HepG2 (cell line): Measurements from ENCODE around the gene DLEC1. TPM values are rescaled to one million over a fixed set of nuclear protein-coding genes. Genes with fewer than 3 reads are reported as not detected.

Experiments
- HDAC1 ChIP-seq: sonication (generic); formaldehyde crosslinking; IDR thresholded peaks from 2 replicates; pipeline ENCODE4 v1.5.1; 2020; ENCODE audit warnings: mild to moderate bottlenecking, missing genetic modification reagents
- HOXA5 ChIP-seq: sonication (generic); formaldehyde crosslinking; IDR thresholded peaks from 2 replicates; pipeline ENCODE4 v1.4.0; 2020; ENCODE audit warnings: missing genetic modification reagents
- KDM6A ChIP-seq: IDR thresholded peaks from 2 replicates; pipeline ENCODE4 v1.6.1; 2016; ENCODE audit warnings: low read depth
- KLF15 ChIP-seq: sonication (generic); formaldehyde crosslinking; IDR thresholded peaks from 2 replicates; pipeline ENCODE4 v1.8.1; 2023; ENCODE audit warnings: borderline replicate concordance, mild to moderate bottlenecking, inconsistent platforms, missing genetic modification reagents, mixed read lengths
- NONO ChIP-seq, 2 experiments: fragments of 450-650 bp in 1 of 2; sonication (generic) in 1 of 2; formaldehyde crosslinking in 1 of 2; IDR thresholded peaks in 1 of 2; conservative IDR thresholded peaks in 1 of 2; 2 replicates each; pipeline versions ENCODE4 v1.6.1 to v1.8.0; 2017 to 2022; ENCODE audit warnings: mild to moderate bottlenecking in 1 of 2, missing genetic modification reagents in 1 of 2, moderate library complexity in 1 of 2
- PHF21A ChIP-seq: sonication (generic); formaldehyde crosslinking; IDR thresholded peaks from 2 replicates; pipeline ENCODE4 v1.5.0; 2020; ENCODE audit warnings: mild to moderate bottlenecking, missing genetic modification reagents
- POGZ ChIP-seq: sonication (generic); formaldehyde crosslinking; IDR thresholded peaks from 2 replicates; pipeline ENCODE4 v1.4.0; 2020; ENCODE audit warnings: mild to moderate bottlenecking, missing genetic modification reagents
- PRPF4 ChIP-seq: fragments of 200-400 bp; formaldehyde crosslinking; IDR thresholded peaks from 2 replicates; pipeline ENCODE4 v1.6.1; 2016; ENCODE audit warnings: low read length, low read depth; ENCODE audit not compliant: poor library complexity, severe bottlenecking
- RFX3 ChIP-seq: IDR thresholded peaks from 2 replicates; pipeline ENCODE4 v1.6.1; 2016; ENCODE audit warnings: missing biosample characterization, missing genetic modification reagents
- SIX1 ChIP-seq: sonication (generic); formaldehyde crosslinking; IDR thresholded peaks from 2 replicates; pipeline ENCODE4 v1.4.0; 2020; ENCODE audit warnings: missing genetic modification reagents, borderline replicate concordance
- SMYD3 ChIP-seq: sonication (generic); formaldehyde crosslinking; IDR thresholded peaks from 2 replicates; pipeline ENCODE4 v1.8.1; 2023; ENCODE audit warnings: mild to moderate bottlenecking, missing genetic modification reagents
- TCF7 ChIP-seq: sonication (generic); IDR thresholded peaks from 2 replicates; pipeline ENCODE4 v1.6.1; 2016; ENCODE audit warnings: antibody characterized with exemption, low read depth
- YY1 ChIP-seq: IDR thresholded peaks from 2 replicates; pipeline ENCODE4 v1.6.1; 2011; ENCODE audit warnings: low read length, low read depth, moderate library complexity, mild to moderate bottlenecking; ENCODE audit not compliant: insufficient read depth, insufficient replicate concordance
- ZNF354B ChIP-seq: sonication (generic); formaldehyde crosslinking; IDR thresholded peaks from 2 replicates; pipeline ENCODE4 v1.8.0; 2022; ENCODE audit warnings: mild to moderate bottlenecking, missing genetic modification reagents
- ZNF670 ChIP-seq: sonication (generic); formaldehyde crosslinking; IDR thresholded peaks from 2 replicates; pipeline ENCODE4 v1.8.0; 2022; ENCODE audit warnings: mild to moderate bottlenecking, missing genetic modification reagents, borderline replicate concordance
- ZNF746 ChIP-seq: sonication (generic); formaldehyde crosslinking; IDR thresholded peaks from 2 replicates; pipeline ENCODE4 v1.8.0; 2022; ENCODE audit warnings: mild to moderate bottlenecking, missing genetic modification reagents
- ZSCAN31 ChIP-seq: sonication (generic); formaldehyde crosslinking; IDR thresholded peaks from 2 replicates; pipeline ENCODE4 v1.5.0; 2020; ENCODE audit warnings: low read depth, mild to moderate bottlenecking, missing genetic modification reagents
- polyA plus RNA-seq, 8 experiments: library from polyadenylated mRNA; depleted of rRNA in 3 of 8; stranded (reverse) in 7 of 8; unstranded in 1 of 8; fragments of >200 nt; fragmentation: Illumina TruSeq in 4 of 8; extraction: Trizol in 4 of 8; gene quantifications; 2 replicates each; pipeline versions ENCODE4 v1.2.1 to v1.2.3, GENCODE V29; 2011 to 2016; ENCODE audit warnings: low read depth in 4 of 8, missing spikeins in 1 of 8, mixed read lengths in 1 of 8; ENCODE audit not compliant: insufficient read depth in 1 of 8
- total RNA-seq, 5 experiments: library from RNA; depleted of rRNA; stranded (reverse); fragments of >200 nt; fragmentation: Illumina TruSeq; extraction: Trizol; gene quantifications; 2 replicates each; pipeline ENCODE4 v1.2.3, GENCODE V29; 2016; ENCODE audit warnings: low read depth in 1 of 5
- TF ChIP-seq, protein P1 (sequence below): sonication (generic); formaldehyde crosslinking; IDR thresholded peaks from 2 replicates; pipeline ENCODE4 v1.8.1; 2023; ENCODE audit warnings: mild to moderate bottlenecking, missing genetic modification reagents, borderline replicate concordance
- TF ChIP-seq, protein P2 (sequence below): sonication (generic); formaldehyde crosslinking; IDR thresholded peaks from 2 replicates; pipeline ENCODE4 v1.4.0; 2020; ENCODE audit warnings: missing genetic modification reagents, low read depth, mild to moderate bottlenecking, borderline replicate concordance
- TF ChIP-seq, protein P3 (sequence below): sonication (generic); formaldehyde crosslinking; IDR thresholded peaks from 2 replicates; pipeline ENCODE4; 2020; ENCODE audit warnings: missing genetic modification reagents, mild to moderate bottlenecking, borderline replicate concordance
- TF ChIP-seq, protein P4 (sequence below): sonication (generic); formaldehyde crosslinking; IDR thresholded peaks from 2 replicates; pipeline ENCODE4 v1.5.1; 2020; ENCODE audit warnings: mild to moderate bottlenecking, moderate library complexity, missing genetic modification reagents
- TF ChIP-seq, protein P5 (sequence below): sonication (generic); IDR thresholded peaks from 2 replicates; pipeline ENCODE4 v1.6.1; 2016; ENCODE audit warnings: low read depth, borderline replicate concordance

DLEC1 gene
- total and polyA plus RNA-seq, 2 of the 13 experiments (the other 11 are each of a cell fraction or from before 2014, with no cell fraction given): 0.09 TPM; not detected in 1

DNA sequence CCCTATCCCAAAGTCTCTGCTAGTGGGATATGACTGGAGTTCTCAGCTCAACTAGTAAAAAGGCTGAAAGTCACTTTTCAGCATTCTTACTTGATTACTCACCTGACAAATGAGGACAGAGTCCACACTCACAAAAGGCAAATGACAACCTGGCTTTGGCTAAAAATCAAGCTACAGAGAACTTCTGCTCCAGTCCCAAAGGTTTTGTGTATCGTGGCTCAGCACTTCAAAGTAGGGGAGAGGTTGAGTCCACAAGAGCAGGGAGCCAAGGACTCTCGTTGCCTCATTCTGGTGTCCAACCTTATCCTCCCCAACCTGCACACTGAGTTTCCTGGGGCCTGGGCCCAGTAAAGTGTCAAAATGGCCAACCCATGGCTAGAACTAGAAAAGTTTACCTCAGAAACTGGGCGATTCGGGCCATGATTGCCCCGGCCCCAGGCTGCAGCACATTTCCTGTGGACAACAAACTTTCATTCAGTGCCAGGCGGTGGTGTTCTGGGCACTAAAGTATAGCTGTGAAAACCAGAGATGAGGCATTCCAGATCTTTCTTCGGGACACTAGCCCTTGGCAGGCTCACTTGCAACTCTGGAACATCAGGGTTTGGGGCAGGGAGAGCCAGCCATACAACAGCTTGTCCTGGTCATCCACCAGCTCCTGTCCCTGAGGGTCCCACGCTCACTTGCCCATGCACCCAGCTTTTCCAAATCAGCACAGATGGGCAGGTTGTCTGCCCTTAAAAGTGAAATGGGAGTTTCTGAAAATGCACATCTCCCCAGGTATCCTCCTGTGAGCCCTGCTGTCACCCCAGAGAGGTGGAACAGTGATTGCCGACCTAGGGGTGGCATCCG is 94.8 kb downstream of the DLEC1 start (continued):
- TF ChIP-seq, protein P1, sequence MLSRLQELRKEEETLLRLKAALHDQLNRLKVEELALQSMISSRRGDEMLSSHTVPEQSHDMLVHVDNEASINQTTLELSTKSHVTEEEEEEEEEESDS (CRISPR knock-in tag): 0 out of 2 replicates have a peak, but pooled peaks have one; percentile 78
- peak; percentile 70; the same call in 1 of the 2 replicates for TF ChIP-seq ZNF354B
- no peak for TF ChIP-seq RFX3 (CRISPR knock-in tag)
- TF ChIP-seq PHF21A (CRISPR knock-in tag): peak; percentile 85; the same call in 1 of the 2 replicates
- TF ChIP-seq KDM6A: peak; percentile 96
- TF ChIP-seq HOXA5: peak; percentile 50; the same call in 1 of the 2 replicates
- TF ChIP-seq, protein P2, sequence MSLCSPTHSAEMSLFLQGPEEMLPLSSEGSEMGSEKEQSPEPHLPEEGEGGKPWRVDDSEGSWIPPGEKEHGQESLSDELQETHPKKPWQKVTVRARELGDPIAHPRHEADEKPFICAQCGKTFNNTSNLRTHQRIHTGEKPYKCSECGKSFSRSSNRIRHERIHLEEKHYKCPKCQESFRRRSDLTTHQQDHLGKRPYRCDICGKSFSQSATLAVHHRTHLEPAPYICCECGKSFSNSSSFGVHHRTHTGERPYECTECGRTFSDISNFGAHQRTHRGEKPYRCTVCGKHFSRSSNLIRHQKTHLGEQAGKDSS (CRISPR knock-in tag): peak; percentile 82; the same call in 1 of the 2 replicates
- TF ChIP-seq ZNF670 (CRISPR knock-in tag): no peak
- peak; percentile 92 for TF ChIP-seq TCF7
- TF ChIP-seq ZNF746 (CRISPR knock-in tag): peak; percentile 88
- TF ChIP-seq, protein P3, sequence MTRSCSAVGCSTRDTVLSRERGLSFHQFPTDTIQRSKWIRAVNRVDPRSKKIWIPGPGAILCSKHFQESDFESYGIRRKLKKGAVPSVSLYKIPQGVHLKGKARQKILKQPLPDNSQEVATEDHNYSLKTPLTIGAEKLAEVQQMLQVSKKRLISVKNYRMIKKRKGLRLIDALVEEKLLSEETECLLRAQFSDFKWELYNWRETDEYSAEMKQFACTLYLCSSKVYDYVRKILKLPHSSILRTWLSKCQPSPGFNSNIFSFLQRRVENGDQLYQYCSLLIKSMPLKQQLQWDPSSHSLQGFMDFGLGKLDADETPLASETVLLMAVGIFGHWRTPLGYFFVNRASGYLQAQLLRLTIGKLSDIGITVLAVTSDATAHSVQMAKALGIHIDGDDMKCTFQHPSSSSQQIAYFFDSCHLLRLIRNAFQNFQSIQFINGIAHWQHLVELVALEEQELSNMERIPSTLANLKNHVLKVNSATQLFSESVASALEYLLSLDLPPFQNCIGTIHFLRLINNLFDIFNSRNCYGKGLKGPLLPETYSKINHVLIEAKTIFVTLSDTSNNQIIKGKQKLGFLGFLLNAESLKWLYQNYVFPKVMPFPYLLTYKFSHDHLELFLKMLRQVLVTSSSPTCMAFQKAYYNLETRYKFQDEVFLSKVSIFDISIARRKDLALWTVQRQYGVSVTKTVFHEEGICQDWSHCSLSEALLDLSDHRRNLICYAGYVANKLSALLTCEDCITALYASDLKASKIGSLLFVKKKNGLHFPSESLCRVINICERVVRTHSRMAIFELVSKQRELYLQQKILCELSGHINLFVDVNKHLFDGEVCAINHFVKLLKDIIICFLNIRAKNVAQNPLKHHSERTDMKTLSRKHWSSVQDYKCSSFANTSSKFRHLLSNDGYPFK (CRISPR knock-in tag): peak; percentile 68; the same call in 1 of the 2 replicates
- TF ChIP-seq SIX1 (CRISPR knock-in tag): 0 out of 2 replicates have a peak, but pooled peaks have one; percentile 39
- TF ChIP-seq, protein P4, sequence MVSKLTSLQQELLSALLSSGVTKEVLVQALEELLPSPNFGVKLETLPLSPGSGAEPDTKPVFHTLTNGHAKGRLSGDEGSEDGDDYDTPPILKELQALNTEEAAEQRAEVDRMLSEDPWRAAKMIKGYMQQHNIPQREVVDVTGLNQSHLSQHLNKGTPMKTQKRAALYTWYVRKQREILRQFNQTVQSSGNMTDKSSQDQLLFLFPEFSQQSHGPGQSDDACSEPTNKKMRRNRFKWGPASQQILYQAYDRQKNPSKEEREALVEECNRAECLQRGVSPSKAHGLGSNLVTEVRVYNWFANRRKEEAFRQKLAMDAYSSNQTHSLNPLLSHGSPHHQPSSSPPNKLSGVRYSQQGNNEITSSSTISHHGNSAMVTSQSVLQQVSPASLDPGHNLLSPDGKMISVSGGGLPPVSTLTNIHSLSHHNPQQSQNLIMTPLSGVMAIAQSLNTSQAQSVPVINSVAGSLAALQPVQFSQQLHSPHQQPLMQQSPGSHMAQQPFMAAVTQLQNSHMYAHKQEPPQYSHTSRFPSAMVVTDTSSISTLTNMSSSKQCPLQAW (CRISPR knock-in tag): peak; percentile 74
- peak; percentile 77 for TF ChIP-seq YY1
- peak; percentile 80 for TF ChIP-seq SMYD3 (CRISPR knock-in tag)
- TF ChIP-seq HDAC1: peak; percentile 73; the same call in 1 of the 2 replicates
- 0 out of 2 replicates have a peak, but pooled peaks have one; percentile 58 for TF ChIP-seq ZSCAN31
- TF ChIP-seq, protein P5, sequence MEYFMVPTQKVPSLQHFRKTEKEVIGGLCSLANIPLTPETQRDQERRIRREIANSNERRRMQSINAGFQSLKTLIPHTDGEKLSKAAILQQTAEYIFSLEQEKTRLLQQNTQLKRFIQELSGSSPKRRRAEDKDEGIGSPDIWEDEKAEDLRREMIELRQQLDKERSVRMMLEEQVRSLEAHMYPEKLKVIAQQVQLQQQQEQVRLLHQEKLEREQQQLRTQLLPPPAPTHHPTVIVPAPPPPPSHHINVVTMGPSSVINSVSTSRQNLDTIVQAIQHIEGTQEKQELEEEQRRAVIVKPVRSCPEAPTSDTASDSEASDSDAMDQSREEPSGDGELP: peak; percentile 61; the same call in 1 of the 2 replicates
- TF ChIP-seq KLF15: no peak
- peak; percentile 80 for TF ChIP-seq POGZ (CRISPR knock-in tag)
- no peak for TF ChIP-seq NONO (IDR thresholded peaks at IDR 0.05)
- peak; percentile 70; the same call in 1 of the 2 replicates for TF ChIP-seq NONO (CRISPR knock-in tag; conservative IDR thresholded peaks at IDR 0.05)
- TF ChIP-seq PRPF4: no peak
